Epithelial cell of proximal tubule (primary cell): ENCODE data around the gene COA1. TPM values are rescaled to one million over a fixed set of nuclear protein-coding genes. Genes with fewer than 3 reads are reported as not detected.

Experiments
- DNase-seq: peaks from one replicate; pipeline ENCODE4 v3.0.0-alpha.2; 2011; ENCODE audit warnings: low read depth
- H3K4me3 ChIP-seq: 2 replicates; pipeline ENCODE4 v1.5.1; 2011; ENCODE audit warnings: low read depth, mild to moderate bottlenecking, low read length
- CTCF ChIP-seq: conservative IDR thresholded peaks from 2 replicates; pipeline ENCODE4 v1.5.1; 2012; ENCODE audit warnings: low read depth, mild to moderate bottlenecking, low read length
- total RNA-seq: library from RNA; depleted of rRNA; stranded (reverse); fragments of >200 nt; gene quantifications from 2 replicates; pipeline ENCODE4 v1.2.3, GENCODE V29; 2015

The COA1 gene
- total RNA-seq, 1 donor from 2014 or later, result 54.0 TPM

GRCh38 chr7:43658718-43659548, 70.4 kb downstream of the COA1 start:
- no peak for TF ChIP-seq CTCF
- peak; percentile 61 for DNase-seq
- H3K4me3 ChIP-seq, result no peak overlapping the region

- no peak overlapping the region for H3K4me3 ChIP-seq
- no peak for DNase-seq
- no peak for TF ChIP-seq CTCF
These were observed 72.3 kb downstream of the COA1 start for GRCh38 chr7:43656997-43657396.

- no peak for DNase-seq
- TF ChIP-seq CTCF, result no peak
These were observed 73.7 kb downstream of the COA1 start for GRCh38 chr7:43655584-43655983.

DNA sequence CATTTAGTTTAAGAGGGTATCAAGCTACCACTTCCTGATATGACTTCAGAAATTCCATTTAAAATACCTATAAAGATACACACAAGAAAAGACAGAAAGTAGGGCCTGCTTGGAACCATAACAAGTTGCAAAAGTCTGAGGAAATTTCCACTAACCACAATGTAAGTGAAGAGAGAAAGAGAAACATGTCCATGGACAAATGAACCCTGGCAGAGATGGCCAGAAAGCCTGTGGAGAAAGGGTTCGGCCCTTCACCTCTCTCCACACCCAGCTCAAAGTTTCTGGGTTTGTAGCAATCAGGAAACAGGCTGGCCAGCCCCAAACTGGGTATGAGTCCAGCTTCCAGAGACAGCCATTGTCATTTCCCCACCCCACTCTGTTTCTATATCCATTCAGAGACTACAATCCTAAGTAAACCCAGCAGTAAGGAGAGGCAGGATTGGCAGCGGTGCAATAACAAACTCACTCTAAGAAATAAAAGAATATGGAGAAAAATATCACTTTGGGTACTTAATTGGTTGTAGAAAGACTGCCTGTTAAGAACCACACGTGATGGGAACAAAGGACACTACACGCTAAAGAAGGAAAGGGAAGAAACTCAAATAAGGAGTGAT, 75.3 kb downstream of the COA1 start:
- H3K4me3 ChIP-seq, result no peak overlapping the region
- TF ChIP-seq CTCF, result no peak
- DNase-seq, result no peak

More at GRCh38 chr7:43655584-43655983, 73.7 kb downstream of the COA1 start:
- no peak overlapping the region for H3K4me3 ChIP-seq

DNA sequence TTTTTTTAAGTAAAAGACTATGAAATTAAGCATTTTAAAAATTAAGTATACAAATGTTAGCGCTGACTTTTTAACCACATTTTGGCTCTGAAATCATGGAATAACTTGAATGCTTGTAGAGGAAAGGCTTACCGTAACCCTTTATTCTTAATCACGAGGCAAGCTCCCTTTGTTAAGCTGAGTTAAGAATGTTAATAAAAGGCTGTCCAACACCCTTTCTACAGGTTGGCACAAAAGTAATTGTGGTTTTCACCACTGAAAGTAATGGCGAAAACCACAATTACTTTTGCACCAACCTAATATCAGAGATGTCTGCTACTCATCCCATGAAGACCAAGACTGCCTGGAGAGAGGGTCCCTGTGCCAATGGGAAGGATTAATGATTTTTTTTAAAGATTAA, 75.9 kb downstream of the COA1 start:
- no peak for TF ChIP-seq CTCF
- no peak for DNase-seq
- no peak overlapping the region for H3K4me3 ChIP-seq

DNA sequence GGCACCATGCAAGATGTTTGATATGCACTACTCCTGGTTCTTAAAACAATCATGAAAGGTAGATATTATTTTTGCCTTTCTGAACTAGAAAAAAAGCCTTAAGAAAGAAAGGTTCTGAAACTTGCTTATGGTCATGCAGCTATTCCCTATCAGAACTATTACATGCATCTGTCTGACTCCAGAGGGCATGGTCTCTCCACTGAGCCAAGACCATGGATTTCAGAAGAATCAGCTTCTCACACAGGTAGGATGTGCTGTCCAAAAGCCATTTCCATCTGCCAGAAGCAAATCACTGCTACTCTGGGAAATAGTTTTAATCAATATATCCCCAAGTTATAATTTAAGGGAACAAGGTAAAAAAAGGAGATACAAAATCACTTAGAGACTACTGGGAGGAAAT, 77.0 kb downstream of the COA1 start:
- no peak for DNase-seq
- H3K4me3 ChIP-seq, result no peak overlapping the region
- peak; percentile 43 for TF ChIP-seq CTCF
